ENCODE measurements around the gene PRKN. TPM values are rescaled to one million over a fixed set of nuclear protein-coding genes. Genes with fewer than 3 reads are reported as not detected.

The PRKN gene
- total RNA-seq, 3 donors from 2014 or later, result 5.2 to 10.2 (median 8.1) TPM

DNA sequence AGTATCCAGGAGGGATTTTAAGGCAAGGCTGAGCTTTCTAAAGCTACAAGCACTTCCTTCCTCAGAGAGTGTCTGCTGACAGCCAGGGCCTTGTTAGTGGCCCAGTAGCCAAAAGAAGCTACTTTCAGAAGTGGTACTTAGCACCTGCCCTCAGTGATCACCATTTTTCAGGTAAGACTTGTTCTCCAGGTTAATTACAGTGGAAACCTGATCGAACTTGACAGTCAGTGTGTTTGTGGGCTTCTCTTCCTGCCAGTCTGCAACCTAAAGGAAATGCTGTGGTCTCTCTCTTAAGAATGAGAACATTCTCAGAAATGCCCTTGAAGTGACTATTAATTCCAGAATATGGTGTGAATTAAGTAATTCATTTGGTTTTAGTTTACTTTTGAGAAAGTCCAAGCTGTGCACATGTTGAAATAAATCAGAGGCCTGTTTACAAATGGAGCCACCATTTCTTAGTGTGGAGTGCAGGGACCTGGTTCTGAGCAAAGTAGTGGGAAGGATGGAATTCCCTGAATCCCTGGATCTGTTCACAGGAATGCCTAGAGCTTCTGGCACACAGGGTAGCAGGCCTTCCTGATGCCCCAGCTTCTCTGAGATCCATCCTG is 1268.5 kb downstream of the PRKN start:
- no peaks in the 10 kb centered on the region for H3K36me3 ChIP-seq (ENCODE audit: low read depth)
- intact Hi-C loops (cut with DNase I, micrococcal nuclease), result no loop called here
- no peak for TF ChIP-seq CTCF (IDR thresholded peaks at IDR 0.05)
- ATAC-seq (no peak), DNase-seq (no peak)
- H3K4me3 ChIP-seq, result no peak overlapping the region
- no peaks in the 10 kb centered on the region for H3K4me1 ChIP-seq (ENCODE audit: low read depth)
- no peaks in the 10 kb centered on the region for H3K9me3 ChIP-seq

- no peak for DNase-seq
- intact Hi-C loops (cut with DNase I, micrococcal nuclease), result no loop called here
- TF ChIP-seq CTCF (IDR thresholded peaks at IDR 0.05), result no peak
- no peak for ATAC-seq
- no peaks in the 10 kb centered on the region for H3K36me3 ChIP-seq (ENCODE audit: low read depth)
- H3K4me1 ChIP-seq (ENCODE audit: low read depth), result no peaks in the 10 kb centered on the region
- H3K4me3 ChIP-seq, result no peak overlapping the region
- H3K9me3 ChIP-seq, result no peaks in the 10 kb centered on the region
Observed at GRCh38 chr6:161458201-161458951, 1269.2 kb downstream of the PRKN start.

DNA sequence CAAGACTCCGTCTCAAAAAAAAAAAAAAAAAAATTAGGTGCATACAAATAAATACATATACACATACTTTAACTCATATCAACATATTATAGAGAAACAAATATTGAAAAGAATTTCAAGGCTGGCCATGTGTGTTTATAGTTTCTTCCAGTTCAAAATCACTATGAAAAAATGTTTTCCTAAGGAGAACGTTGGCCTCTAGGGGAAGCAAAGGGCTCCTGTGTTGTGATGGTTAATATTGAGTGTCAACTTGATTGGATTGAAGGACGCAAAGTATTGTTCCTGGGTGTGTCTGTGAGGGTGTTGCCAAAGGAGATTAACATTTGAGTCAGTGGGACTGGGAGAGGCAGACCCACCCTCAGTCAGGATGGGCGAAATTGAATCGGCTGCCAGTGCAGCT is 1271.7 kb downstream of the PRKN start:
- ATAC-seq (no peak), DNase-seq (no peak)
- Histone ChIP-seq H3K9me3 (no peaks in the 10 kb centered on the region), H3K4me1 (ENCODE audit: low read depth) (no peaks in the 10 kb centered on the region), H3K36me3 (ENCODE audit: low read depth) (no peaks in the 10 kb centered on the region), H3K4me3 (no peak overlapping the region)
- intact Hi-C loops (cut with DNase I, micrococcal nuclease), result no loop called here
- no peak for TF ChIP-seq CTCF (IDR thresholded peaks at IDR 0.05)

DNA sequence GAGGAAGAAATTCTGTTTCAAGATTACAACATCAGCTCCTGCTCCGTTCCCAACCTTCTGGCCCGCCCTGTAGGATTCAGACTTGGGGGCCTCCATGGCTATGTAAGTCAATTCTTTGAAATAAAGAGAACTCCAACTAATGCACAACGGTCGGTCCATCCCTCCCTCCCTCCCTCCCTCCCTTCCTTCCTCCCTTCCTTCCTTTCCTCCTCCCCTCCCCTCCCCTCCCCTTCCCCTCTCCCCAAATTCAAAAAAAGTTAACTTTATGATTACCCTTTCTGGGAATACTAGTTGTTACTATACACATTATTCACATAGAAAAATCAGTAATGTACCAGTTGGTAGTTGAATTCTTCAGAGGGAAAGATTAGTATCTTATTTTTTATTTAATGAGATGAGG is 1274.0 kb downstream of the PRKN start:
- DNase-seq, result no peak
- Histone ChIP-seq H3K4me1 (ENCODE audit: low read depth) (no peaks in the 10 kb centered on the region), H3K4me3 (no peak overlapping the region), H3K36me3 (ENCODE audit: low read depth) (no peaks in the 10 kb centered on the region), H3K9me3 (no peaks in the 10 kb centered on the region)
- intact Hi-C loops (cut with DNase I, micrococcal nuclease), result no loop called here
- TF ChIP-seq CTCF (IDR thresholded peaks at IDR 0.05), result no peak
- ATAC-seq, result no peak

DNA sequence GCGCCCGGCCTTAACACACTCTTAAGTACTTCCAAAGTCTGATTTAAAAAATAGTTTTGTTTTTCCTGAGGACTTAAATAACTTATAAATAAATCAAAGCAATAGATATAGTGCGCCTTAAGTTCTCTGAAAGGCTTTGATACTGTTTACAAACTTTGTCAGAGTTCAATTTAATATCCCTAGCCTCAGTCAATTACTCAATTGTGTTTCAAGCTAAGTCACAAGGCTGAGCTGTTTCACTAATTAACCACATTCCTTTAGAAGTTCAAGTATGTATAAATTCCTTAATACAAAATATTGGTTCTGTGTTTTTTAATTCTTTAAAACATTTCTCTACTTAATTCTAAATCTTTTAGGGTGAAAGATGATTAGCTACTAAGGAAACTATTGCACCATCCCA is 1275.3 kb downstream of the PRKN start:
- no peak for TF ChIP-seq CTCF (IDR thresholded peaks at IDR 0.05)
- Histone ChIP-seq H3K4me1 (ENCODE audit: low read depth) (no peaks in the 10 kb centered on the region), H3K36me3 (ENCODE audit: low read depth) (no peaks in the 10 kb centered on the region), H3K9me3 (no peaks in the 10 kb centered on the region), H3K4me3 (no peak overlapping the region)
- ATAC-seq, result no peak
- intact Hi-C loops (cut with DNase I, micrococcal nuclease), result no loop called here
- no peak for DNase-seq
